ENCODE measurements around the gene HTR2C.

Gene HTR2C

DNA sequence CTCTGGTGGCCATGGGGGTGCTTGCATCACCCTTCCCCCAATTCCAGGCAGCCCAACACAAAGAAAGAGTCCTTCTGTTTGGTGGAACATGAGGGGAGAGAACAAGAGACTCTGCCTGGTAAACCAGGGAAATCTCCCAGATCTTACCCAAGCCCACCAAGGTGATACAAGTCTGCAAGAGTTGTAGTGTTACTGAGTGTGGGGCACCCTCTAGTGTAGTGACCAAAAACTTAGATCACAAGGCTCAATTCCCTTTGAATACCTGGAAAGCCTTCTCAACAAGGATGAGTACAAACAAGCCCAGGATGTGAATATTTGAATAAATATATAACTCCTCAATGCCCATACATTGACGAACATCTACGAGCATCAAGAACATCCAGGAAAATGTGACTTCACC lies 368.8 kb downstream of the HTR2C start:
- in situ Hi-C loops (cut with MboI; ENCODE audit: low sequenced_read_pairs) = no loop called here

Data from HL-60/S4 (cell line).